Measurements from ENCODE around the gene ASB10. TPM values are rescaled to one million over a fixed set of nuclear protein-coding genes. Genes with fewer than 3 reads are reported as not detected.

Gene ASB10
- total and polyA plus RNA-seq, 2 of the 13 experiments (the other 11 are each of a cell fraction or from before 2014, with no cell fraction given): not detected

DNA sequence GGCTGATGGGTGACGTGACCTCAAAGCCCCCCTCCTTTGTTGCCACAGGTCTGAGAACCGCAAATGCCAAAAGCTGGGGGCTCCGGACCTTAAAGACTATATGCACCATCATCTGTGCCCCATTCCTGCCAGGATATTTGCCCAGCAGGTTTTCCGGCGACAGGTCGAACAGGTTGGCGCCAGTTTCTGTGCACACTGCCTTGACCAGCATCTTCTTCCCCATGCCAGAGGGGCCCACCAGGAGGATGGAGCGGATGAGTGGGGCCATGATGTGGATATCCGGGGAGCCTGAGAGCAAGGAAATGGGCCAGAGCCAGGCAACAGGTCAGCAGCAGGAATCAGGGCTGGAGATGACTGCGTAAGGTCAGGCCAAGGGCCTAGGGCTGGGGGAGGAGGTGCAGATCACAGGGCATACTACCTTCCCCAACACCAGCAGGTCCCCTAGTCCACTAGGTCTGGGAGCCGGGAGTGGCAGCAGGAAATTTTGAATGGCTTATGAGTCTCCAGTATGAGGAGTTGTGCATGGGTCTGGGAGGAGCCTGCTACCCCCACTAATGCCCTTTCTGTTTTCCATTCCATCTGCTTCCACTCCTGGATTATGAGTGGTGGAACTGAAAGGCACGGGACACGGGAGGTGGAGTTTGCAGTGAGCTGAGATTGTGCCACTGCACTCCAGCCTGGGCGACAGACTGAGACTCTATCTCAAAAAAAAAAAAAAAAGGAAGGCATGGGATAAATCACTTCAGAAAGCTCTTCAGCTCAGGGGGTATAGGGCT is 6.3 kb upstream of the ASB10 start:
- intact Hi-C loops (cut with micrococcal nuclease; ENCODE audit: unreplicated experiment): no loop called here
- Histone ChIP-seq H3K79me2 (ENCODE audit: insufficient read depth, low read length) (no peaks in the 10 kb centered on the region), H3K9ac (ENCODE audit: insufficient read depth, low read depth, low read length) (no peak overlapping the region), H3K9me3 (ENCODE audit: low read length) (no peaks in the 10 kb centered on the region), H2AFZ (ENCODE audit: low read length) (no peak overlapping the region), H3K27ac (ENCODE audit: extremely low read length, insufficient read depth, low read length) (no peak overlapping the region), H3K27me3 (ENCODE audit: control insufficient read depth in 1 of 2, insufficient read depth in 2 of 2, low read length in 2 of 2) (peaks cover 13 to 72% of the 10 kb centered on the region in 2 experiments; a peak in 4 of 5 replicates), H3K36me3 (replicated peaks in 1 of 2; ENCODE audit: control insufficient read depth in 1 of 2, insufficient read depth in 2 of 2, low read length in 2 of 2) (no peaks in the 10 kb centered on the region), H3K4me1 (ENCODE audit: insufficient read depth, low read length) (no peaks in the 10 kb centered on the region), H4K20me1 (ENCODE audit: insufficient read depth, low read length) (no peaks in the 10 kb centered on the region), H3K4me3 (replicated peaks in 1 of 3; ENCODE audit: insufficient read depth in 1 of 3, low read depth in 2 of 3, low read length in 3 of 3) (no peak overlapping the region), H3K4me2 (ENCODE audit: low read depth, low read length) (no peak overlapping the region)
- TF ChIP-seq SMAD1 (CRISPR knock-in tag; IDR thresholded peaks at IDR 0.05; ENCODE audit: borderline replicate concordance, low read depth) (no peak), SUZ12 (IDR thresholded peaks at IDR 0.05; ENCODE audit: low read depth, low read length) (no peak), IRF2 (CRISPR knock-in tag; IDR thresholded peaks at IDR 0.05) (no peak), EP300 (IDR thresholded peaks at IDR 0.05; ENCODE audit: low read depth in 2 of 2, low read length in 2 of 2) (no peak), EP300 (CRISPR knock-in tag; IDR thresholded peaks at IDR 0.05; ENCODE audit: borderline replicate concordance) (no peak), PAF1 (CRISPR knock-in tag; IDR thresholded peaks at IDR 0.05) (no peak), MLXIP (CRISPR knock-in tag; IDR thresholded peaks at IDR 0.05; ENCODE audit: borderline replicate concordance) (no peak), MIER2 (CRISPR knock-in tag; IDR thresholded peaks at IDR 0.05) (no peak), TCF12 (IDR thresholded peaks at IDR 0.05) (no peak), TCF12 (CRISPR knock-in tag; IDR thresholded peaks at IDR 0.05) (no peak), FOXK1 (CRISPR knock-in tag; IDR thresholded peaks at IDR 0.05; ENCODE audit: borderline replicate concordance, low read depth) (no peak), ATAD3A (CRISPR knock-in tag; IDR thresholded peaks at IDR 0.05) (no peak), SYNCRIP (IDR thresholded peaks at IDR 0.05; ENCODE audit: insufficient read depth, low read depth, low read length) (no peak)
- TF ChIP-seq, protein P1, sequence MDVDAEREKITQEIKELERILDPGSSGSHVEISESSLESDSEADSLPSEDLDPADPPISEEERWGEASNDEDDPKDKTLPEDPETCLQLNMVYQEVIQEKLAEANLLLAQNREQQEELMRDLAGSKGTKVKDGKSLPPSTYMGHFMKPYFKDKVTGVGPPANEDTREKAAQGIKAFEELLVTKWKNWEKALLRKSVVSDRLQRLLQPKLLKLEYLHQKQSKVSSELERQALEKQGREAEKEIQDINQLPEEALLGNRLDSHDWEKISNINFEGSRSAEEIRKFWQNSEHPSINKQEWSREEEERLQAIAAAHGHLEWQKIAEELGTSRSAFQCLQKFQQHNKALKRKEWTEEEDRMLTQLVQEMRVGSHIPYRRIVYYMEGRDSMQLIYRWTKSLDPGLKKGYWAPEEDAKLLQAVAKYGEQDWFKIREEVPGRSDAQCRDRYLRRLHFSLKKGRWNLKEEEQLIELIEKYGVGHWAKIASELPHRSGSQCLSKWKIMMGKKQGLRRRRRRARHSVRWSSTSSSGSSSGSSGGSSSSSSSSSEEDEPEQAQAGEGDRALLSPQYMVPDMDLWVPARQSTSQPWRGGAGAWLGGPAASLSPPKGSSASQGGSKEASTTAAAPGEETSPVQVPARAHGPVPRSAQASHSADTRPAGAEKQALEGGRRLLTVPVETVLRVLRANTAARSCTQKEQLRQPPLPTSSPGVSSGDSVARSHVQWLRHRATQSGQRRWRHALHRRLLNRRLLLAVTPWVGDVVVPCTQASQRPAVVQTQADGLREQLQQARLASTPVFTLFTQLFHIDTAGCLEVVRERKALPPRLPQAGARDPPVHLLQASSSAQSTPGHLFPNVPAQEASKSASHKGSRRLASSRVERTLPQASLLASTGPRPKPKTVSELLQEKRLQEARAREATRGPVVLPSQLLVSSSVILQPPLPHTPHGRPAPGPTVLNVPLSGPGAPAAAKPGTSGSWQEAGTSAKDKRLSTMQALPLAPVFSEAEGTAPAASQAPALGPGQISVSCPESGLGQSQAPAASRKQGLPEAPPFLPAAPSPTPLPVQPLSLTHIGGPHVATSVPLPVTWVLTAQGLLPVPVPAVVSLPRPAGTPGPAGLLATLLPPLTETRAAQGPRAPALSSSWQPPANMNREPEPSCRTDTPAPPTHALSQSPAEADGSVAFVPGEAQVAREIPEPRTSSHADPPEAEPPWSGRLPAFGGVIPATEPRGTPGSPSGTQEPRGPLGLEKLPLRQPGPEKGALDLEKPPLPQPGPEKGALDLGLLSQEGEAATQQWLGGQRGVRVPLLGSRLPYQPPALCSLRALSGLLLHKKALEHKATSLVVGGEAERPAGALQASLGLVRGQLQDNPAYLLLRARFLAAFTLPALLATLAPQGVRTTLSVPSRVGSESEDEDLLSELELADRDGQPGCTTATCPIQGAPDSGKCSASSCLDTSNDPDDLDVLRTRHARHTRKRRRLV (CRISPR knock-in tag; IDR thresholded peaks at IDR 0.05): no peak
- CTCF ChIA-PET (ENCODE audit: low intra/inter-chr PET ratio, low total read pairs): no interaction called here
- POLR2A ChIA-PET: no interaction called here
- ATAC-seq: no peak
- WGBS (ENCODE audit: low lambda C conversion rate): 36% methylated on average over 13 of the region's 14 CpGs
- BruUV-seq (replicated peaks): no TSS peak
- in situ Hi-C loops (cut with HindIII; ENCODE audit: extremely low pct_ligation_motif_present, low pct_unique_long_range_greater_than_20kb): loop anchor here (10.0 kb wide), 1 partner anchor 111 kb away; no protein-coding TSS in a partner anchor
- no peak for DNase-seq (ENCODE audit: low spot score)
- no peak for FAIRE-seq
